Measurements from ENCODE around the gene CXCL16.

DNA sequence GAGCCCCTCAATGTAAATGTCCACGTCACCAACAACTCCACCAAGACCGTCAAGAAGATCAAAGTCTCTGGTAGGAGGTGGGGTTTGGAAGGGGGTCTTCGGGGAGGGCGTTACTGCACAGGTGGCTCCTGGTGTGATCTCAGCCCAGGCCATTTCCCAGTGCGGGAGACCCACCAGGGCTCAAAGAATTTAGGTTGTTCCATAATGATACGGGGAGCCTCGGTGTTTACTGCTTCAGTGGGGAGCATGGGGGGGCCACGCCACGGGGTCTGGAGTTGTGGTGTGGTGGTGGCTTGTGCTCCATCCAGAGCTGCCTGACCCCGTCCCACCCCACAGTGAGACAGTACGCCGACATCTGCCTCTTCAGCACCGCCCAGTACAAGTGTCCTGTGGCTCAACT lies 21.5 kb downstream of the CXCL16 start:
- TF ChIP-seq, protein P1, sequence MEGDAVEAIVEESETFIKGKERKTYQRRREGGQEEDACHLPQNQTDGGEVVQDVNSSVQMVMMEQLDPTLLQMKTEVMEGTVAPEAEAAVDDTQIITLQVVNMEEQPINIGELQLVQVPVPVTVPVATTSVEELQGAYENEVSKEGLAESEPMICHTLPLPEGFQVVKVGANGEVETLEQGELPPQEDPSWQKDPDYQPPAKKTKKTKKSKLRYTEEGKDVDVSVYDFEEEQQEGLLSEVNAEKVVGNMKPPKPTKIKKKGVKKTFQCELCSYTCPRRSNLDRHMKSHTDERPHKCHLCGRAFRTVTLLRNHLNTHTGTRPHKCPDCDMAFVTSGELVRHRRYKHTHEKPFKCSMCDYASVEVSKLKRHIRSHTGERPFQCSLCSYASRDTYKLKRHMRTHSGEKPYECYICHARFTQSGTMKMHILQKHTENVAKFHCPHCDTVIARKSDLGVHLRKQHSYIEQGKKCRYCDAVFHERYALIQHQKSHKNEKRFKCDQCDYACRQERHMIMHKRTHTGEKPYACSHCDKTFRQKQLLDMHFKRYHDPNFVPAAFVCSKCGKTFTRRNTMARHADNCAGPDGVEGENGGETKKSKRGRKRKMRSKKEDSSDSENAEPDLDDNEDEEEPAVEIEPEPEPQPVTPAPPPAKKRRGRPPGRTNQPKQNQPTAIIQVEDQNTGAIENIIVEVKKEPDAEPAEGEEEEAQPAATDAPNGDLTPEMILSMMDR (IDR thresholded peaks at IDR 0.05): no peak
- no peak for TF ChIP-seq POLR2A (IDR thresholded peaks at IDR 0.05)

Data from uterus (tissue), 2 donors.